Mucosa of rectum (tissue), 2 donors: ENCODE measurements around the gene NANOS1.

Experiments
- H3K27ac ChIP-seq, 2 donors: one replicate each; pipeline ENCODE4 v1.7.0; 2013; ENCODE audit warnings: inconsistent platforms in 2 of 2, low read depth in 2 of 2, low read length in 2 of 2
- H3K27me3 ChIP-seq, 2 donors: one replicate each; pipeline ENCODE4 v1.7.0; 2013; ENCODE audit warnings: low read length in 2 of 2; ENCODE audit not compliant: control insufficient read depth in 2 of 2, insufficient read depth in 2 of 2
- H3K36me3 ChIP-seq, 2 donors: one replicate each; pipeline ENCODE4 v1.7.0; 2013; ENCODE audit warnings: low read length in 2 of 2; ENCODE audit not compliant: control insufficient read depth in 2 of 2, insufficient read depth in 2 of 2
- H3K4me1 ChIP-seq, 2 donors: one replicate each; pipeline ENCODE4 v1.7.0; 2013; ENCODE audit warnings: low read length in 2 of 2, mild to moderate bottlenecking in 1 of 2; ENCODE audit not compliant: control insufficient read depth in 2 of 2, insufficient read depth in 2 of 2
- H3K4me3 ChIP-seq, 2 donors: one replicate each; pipeline ENCODE4 v1.7.0; 2013; ENCODE audit warnings: low read length in 2 of 2
- H3K9ac ChIP-seq, 2 donors: one replicate each; pipeline ENCODE4 v1.7.0; 2013; ENCODE audit warnings: low read length in 2 of 2, low read depth in 1 of 2, mild to moderate bottlenecking in 1 of 2
- H3K9me3 ChIP-seq, 2 donors: one replicate each; pipeline ENCODE4 v1.7.0; 2013; ENCODE audit warnings: low read length in 2 of 2; ENCODE audit not compliant: control insufficient read depth in 2 of 2
- donor health status: healthy.
- donor health status: Normal muscosa, but diverticular disease.

Gene NANOS1

DNA sequence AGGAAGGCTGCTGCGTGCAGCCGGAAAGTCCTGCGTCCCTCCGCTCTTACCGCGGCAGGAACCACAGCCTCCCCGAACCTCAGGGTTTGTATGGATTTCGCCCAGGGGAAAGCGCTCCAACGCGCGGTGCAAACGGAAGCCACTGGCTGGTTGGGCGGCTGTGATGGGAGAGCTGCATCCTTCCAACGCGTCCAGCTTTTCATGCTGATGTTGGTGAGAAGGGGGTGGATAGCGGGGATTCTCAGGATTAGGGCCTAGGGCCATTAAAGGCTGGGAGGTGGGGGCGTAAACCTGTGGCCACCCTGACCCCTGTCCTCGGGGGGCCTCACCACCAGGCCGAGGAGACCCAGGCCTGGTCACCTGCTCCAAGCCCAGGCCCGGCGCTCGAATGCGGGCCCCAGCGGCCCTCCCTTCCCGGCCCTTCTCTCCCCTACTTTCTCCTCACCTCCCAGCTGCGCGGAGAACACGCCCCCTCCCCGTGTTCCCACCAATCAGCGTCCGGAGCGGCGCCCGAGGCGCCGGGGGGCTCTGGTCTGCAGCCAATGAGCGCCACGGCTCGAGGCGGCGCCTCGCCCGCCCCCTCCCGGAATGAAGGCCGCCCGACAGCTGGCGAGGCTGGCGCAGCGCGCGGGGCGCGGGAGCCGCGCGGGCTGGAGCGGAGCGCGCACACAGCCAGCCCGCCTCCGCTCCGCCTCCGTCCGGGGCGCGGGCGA lies 458 bp upstream of the NANOS1 start:
- Histone ChIP-seq H3K36me3 (peaks cover 5 to 12% of the 10 kb centered on the region in 2 donors), H3K4me1 (peaks cover 4 to 9% of the 10 kb centered on the region in 2 donors), H3K27ac (no peak overlapping the region), H3K27me3 (no peaks in the 10 kb centered on the region), H3K9me3 (no peaks in the 10 kb centered on the region), H3K9ac (peak overlapping the region in 1 of 2 donors; percentile 36), H3K4me3 (peak overlapping the region; percentile 61 to 66)

DNA sequence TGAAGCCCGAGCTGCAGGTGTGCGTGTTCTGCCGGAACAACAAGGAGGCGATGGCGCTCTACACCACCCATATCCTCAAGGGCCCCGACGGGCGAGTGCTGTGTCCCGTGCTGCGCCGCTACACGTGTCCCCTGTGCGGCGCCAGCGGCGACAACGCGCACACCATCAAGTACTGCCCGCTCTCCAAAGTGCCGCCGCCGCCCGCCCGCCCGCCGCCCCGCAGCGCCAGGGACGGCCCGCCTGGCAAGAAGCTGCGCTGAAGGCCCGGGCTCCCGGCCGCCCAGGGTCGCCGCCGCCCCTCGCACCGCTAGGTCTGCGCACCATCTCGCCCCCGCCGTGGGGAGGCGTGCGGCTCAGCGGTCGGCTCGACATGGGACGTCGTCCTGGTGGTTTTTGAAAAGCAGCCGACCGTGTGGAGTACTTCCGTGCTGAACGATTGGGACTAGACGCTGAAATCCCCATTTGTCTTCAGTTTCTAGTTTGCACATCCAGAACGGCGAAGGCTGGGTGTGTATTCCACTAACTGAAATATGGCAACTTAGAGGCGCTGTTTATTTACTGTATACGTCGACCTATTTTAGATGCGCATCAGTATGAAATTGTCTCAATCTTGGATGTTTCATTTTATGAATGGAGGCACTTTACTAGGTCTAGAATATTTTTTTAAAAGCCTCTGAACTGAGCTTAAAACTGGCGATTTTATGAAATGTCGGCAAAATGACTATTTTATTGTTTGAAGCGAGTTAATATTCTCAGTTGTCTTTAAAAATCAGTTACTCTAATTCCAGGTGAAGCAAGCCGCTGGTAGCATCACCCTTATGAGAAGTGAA lies 1.1 kb downstream of the NANOS1 start:
- H3K9me3 ChIP-seq, result no peaks in the 10 kb centered on the region
- H3K4me3 ChIP-seq, result peak overlapping the region; percentile 7 to 59
- H3K27ac ChIP-seq, result no peak overlapping the region
- H3K9ac ChIP-seq, result no peak overlapping the region
- peaks cover 4 to 9% of the 10 kb centered on the region in 2 donors for H3K4me1 ChIP-seq
- H3K36me3 ChIP-seq, result peaks cover 12 to 20% of the 10 kb centered on the region in 2 donors
- H3K27me3 ChIP-seq, result no peaks in the 10 kb centered on the region

DNA sequence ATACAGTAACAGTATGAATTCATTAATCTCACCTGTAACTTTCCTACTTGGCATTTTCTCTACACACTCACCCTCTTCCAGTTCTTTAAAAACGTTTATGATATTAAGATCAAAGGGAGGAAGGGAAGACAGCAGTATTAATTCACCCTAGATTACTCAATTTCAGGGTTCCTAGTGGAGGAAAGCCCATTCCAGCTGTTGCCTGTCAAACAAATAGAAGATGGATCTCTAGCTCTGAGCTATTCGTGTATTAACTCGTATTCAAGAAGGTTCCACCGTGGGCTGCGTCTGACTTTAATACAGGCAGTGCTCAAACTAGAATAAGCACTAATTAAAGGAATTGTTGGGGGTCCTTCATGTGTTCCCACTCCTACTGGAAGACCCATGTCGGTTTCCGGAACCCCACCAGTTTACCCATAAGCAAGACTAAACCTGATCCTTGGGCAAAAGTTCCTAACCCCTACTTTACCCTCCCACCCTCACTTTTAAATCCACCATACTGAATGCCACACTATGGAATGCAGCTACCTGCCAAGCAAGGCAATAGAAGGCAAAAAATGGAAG lies 2.1 kb downstream of the NANOS1 start:
- no peaks in the 10 kb centered on the region for H3K9me3 ChIP-seq
- H3K36me3 ChIP-seq, result peaks cover 20 to 28% of the 10 kb centered on the region in 2 donors
- H3K27ac ChIP-seq, result no peak overlapping the region
- peaks cover 4 to 9% of the 10 kb centered on the region in 2 donors for H3K4me1 ChIP-seq
- H3K27me3 ChIP-seq, result no peaks in the 10 kb centered on the region
- H3K9ac ChIP-seq, result no peak overlapping the region
- no peak overlapping the region for H3K4me3 ChIP-seq

DNA sequence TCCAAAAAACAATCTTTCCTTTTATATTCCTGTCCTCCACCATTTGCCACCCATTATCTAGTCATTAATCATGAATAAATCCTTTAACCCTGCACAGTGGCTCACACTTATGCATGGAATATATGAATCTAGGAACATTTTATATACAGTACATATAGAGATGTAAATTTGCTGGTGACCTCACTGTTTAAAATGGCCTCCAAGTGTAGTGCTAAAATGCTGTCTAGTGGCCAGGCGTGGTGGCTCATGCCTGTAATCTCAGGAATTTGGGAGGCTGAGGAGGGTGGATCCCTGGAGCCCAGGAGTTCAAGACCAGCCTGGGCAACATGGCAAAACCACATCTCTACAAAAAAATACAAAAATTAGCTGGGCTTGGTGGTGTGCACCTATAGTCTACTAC lies 9.6 kb downstream of the NANOS1 start:
- no peaks in the 10 kb centered on the region for H3K9me3 ChIP-seq
- no peaks in the 10 kb centered on the region for H3K4me1 ChIP-seq
- no peak overlapping the region for H3K9ac ChIP-seq
- H3K36me3 ChIP-seq, result peaks cover 74 to 83% of the 10 kb centered on the region in 2 donors
- H3K4me3 ChIP-seq, result no peak overlapping the region
- no peaks in the 10 kb centered on the region for H3K27me3 ChIP-seq
- H3K27ac ChIP-seq, result no peak overlapping the region

DNA sequence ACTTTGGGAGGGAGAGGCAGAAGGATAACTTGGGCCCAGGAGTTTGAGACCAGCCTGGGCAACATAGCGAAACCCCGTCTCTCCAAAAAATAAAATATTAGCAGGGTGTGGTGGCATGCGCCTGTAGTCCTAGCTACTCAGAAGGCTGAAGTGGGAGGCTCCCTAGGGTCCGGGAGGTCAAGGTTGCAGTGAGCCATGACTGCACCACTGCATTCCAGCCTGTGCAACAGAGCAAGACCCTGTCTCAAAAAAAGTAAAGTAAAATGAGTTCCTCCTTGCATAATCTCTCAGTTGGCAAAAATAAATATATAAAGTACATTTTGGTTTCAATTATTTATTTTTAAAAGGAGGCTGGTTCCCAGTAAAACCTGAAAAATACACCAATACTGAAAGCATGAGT lies 11.8 kb downstream of the NANOS1 start:
- Histone ChIP-seq H3K4me3 (no peak overlapping the region), H3K36me3 (peaks cover 75 to 90% of the 10 kb centered on the region in 2 donors), H3K9ac (no peak overlapping the region), H3K27me3 (no peaks in the 10 kb centered on the region), H3K27ac (no peak overlapping the region), H3K9me3 (no peaks in the 10 kb centered on the region), H3K4me1 (no peaks in the 10 kb centered on the region)

DNA sequence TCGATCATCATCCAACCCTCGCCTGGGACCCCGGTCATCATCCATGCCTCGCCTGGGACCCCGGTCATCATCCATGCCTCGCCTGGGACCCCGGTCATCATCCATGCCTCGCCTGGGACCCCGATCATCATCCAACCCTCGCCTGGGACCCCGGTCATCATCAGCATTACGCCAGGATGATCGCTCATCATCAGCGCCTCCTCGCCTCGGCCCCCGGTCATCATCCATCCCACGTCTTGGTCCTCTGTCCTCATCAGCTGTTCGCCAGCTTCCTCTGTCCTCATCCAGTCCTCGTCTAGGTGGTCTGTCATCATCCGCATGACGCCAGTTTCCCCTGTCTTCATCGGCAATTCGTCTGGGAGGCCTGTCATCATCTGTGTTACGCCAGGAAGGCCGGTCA lies 12.7 kb downstream of the NANOS1 start:
- Histone ChIP-seq H3K4me3 (no peak overlapping the region), H3K4me1 (no peaks in the 10 kb centered on the region), H3K9me3 (no peaks in the 10 kb centered on the region), H3K36me3 (peaks cover 73 to 89% of the 10 kb centered on the region in 2 donors), H3K9ac (no peak overlapping the region), H3K27me3 (no peaks in the 10 kb centered on the region), H3K27ac (no peak overlapping the region)

DNA sequence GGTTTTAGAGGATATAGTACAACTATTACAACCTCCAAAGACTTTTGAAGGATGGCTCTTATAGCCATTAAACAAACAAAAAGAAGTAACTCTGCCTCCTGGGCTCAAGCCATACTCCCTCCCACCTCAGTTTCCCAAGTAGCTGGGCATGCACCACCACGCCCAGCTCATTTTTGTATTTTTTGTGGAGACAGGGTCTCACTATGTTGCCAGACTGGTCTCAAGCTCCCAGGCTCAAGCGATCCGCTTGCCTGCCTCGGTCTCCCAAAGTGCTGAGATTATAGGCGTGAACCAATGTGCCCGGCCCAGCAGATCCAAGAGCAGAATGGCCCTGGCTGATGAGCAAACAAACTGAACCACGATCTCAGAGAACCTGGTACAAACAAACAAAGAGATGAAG lies 16.0 kb downstream of the NANOS1 start:
- Histone ChIP-seq H3K27ac (no peak overlapping the region), H3K27me3 (no peaks in the 10 kb centered on the region), H3K9me3 (no peaks in the 10 kb centered on the region), H3K4me3 (no peak overlapping the region), H3K36me3 (peaks cover 78 to 92% of the 10 kb centered on the region in 2 donors), H3K4me1 (no peaks in the 10 kb centered on the region), H3K9ac (no peak overlapping the region)

DNA sequence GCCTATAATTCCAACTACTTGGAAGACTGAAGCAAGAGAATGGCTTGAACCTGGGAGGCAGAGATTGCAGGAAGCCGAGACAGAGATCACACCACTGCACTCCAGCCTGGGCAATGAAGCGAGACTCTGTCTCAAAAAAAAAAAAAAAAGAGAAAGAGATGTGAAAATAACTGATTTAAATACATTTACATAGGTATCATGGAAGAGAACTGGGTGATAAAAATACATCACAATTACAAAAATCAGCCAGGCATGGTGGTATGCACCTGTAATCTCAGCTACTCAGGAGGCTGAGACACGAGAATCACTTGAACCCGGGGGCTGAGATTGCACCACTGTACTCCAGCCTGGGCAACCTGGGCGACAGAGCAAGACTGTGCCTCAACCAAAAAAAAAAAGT lies 19.8 kb downstream of the NANOS1 start:
- no peaks in the 10 kb centered on the region for H3K27me3 ChIP-seq
- no peak overlapping the region for H3K9ac ChIP-seq
- H3K9me3 ChIP-seq, result no peaks in the 10 kb centered on the region
- H3K36me3 ChIP-seq, result peaks cover 81 to 93% of the 10 kb centered on the region in 2 donors
- H3K4me3 ChIP-seq, result no peak overlapping the region
- no peak overlapping the region for H3K27ac ChIP-seq
- no peaks in the 10 kb centered on the region for H3K4me1 ChIP-seq

DNA sequence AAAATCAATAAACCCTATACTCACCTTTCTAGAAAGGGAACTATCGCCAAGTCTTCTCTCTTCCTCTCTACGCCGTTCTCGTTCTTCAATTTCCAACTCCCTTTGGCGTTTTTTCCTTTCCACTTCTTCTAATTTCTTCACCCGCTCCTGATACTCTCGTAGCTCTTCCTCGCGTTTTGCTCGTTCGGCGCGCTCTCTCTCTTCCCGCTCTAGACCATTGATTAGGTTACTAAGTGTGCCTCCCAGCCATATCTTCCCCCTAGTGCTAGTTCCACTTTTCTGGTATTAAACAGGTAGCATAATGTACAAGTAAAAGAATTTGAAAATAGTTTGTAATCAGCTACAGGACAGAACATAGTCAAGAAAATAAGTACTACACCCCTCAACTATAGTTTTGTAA lies 20.3 kb downstream of the NANOS1 start:
- Histone ChIP-seq H3K36me3 (peaks cover 81 to 94% of the 10 kb centered on the region in 2 donors), H3K9me3 (no peaks in the 10 kb centered on the region), H3K4me3 (no peak overlapping the region), H3K9ac (no peak overlapping the region), H3K27ac (no peak overlapping the region), H3K27me3 (no peaks in the 10 kb centered on the region), H3K4me1 (no peaks in the 10 kb centered on the region)

DNA sequence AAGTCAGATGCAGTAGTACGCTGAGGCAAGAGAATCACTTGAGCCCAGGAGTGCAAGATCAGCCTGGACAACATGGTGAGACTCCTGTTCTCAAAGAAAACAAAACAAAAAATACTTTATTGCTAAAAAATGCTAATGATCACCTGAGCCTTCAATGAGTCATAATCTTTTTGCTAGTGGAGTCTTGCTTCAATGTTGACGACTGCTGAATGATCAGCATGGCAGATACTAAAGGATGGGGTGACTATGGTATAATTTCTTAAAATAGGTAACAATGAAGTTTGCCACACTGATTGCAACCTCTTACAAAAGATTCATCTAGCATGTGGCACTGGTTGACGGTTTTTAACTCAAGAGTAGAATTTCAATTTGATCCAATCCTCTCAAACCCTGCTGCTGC lies 22.3 kb downstream of the NANOS1 start:
- Histone ChIP-seq H3K4me3 (no peak overlapping the region), H3K9ac (no peak overlapping the region), H3K27ac (no peak overlapping the region), H3K4me1 (peaks cover 2 to 3% of the 10 kb centered on the region in 2 donors), H3K36me3 (peaks cover 81 to 93% of the 10 kb centered on the region in 2 donors), H3K27me3 (no peaks in the 10 kb centered on the region), H3K9me3 (no peaks in the 10 kb centered on the region)
